Retinal pigment epithelial cell (primary cell): ENCODE measurements around the gene ZNHIT6.

Source experiments
- DNase-seq: peaks from one replicate; pipeline ENCODE4 v3.0.0-alpha.2; 2010; ENCODE audit warnings: low read depth
- H3K4me3 ChIP-seq: 2 replicates; pipeline ENCODE4 v1.5.1; 2011; ENCODE audit warnings: mild to moderate bottlenecking, low read length, control low read depth, moderate library complexity
- TF ChIP-seq, protein P1 (sequence below): conservative IDR thresholded peaks from 2 replicates; pipeline ENCODE4 v1.5.1; 2011; ENCODE audit warnings: low read depth, low read length, control low read depth, inconsistent platforms

The ZNHIT6 gene

DNA sequence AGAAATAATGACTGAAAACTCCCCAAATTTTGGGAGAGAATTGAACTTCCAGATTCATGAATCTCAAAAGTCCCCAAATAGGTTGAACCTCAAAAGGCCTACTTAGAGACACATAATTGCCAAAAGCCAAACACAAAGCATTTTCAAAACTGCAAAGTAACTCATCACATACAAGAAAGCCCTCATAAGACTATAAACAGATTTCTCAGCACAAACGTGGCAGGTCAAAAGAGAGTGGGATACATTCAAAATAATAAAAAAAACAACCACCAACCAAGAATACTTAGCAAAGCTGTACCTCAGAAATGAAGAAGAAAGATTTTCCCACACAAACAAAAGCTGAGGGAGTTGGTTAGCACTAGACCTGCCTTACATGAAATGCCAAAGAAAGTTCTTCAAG, 69.8 kb downstream of the ZNHIT6 start:
- DNase-seq = no peak
- TF ChIP-seq, protein P1, sequence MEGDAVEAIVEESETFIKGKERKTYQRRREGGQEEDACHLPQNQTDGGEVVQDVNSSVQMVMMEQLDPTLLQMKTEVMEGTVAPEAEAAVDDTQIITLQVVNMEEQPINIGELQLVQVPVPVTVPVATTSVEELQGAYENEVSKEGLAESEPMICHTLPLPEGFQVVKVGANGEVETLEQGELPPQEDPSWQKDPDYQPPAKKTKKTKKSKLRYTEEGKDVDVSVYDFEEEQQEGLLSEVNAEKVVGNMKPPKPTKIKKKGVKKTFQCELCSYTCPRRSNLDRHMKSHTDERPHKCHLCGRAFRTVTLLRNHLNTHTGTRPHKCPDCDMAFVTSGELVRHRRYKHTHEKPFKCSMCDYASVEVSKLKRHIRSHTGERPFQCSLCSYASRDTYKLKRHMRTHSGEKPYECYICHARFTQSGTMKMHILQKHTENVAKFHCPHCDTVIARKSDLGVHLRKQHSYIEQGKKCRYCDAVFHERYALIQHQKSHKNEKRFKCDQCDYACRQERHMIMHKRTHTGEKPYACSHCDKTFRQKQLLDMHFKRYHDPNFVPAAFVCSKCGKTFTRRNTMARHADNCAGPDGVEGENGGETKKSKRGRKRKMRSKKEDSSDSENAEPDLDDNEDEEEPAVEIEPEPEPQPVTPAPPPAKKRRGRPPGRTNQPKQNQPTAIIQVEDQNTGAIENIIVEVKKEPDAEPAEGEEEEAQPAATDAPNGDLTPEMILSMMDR = no peak
- H3K4me3 ChIP-seq = no peak overlapping the region

- H3K4me3 ChIP-seq = no peak overlapping the region
- TF ChIP-seq, protein P1 = no peak
- DNase-seq = no peak
Observed at GRCh38 chr1:85630493-85630892, 77.7 kb downstream of the ZNHIT6 start.

GRCh38 chr1:85629532-85629920, 78.7 kb downstream of the ZNHIT6 start:
- TF ChIP-seq, protein P1 = no peak
- no peak overlapping the region for H3K4me3 ChIP-seq
- no peak for DNase-seq

GRCh38 chr1:85628791-85629531, 79.3 kb downstream of the ZNHIT6 start:
- no peak for DNase-seq
- no peak overlapping the region for H3K4me3 ChIP-seq
- TF ChIP-seq, protein P1 = no peak

- DNase-seq = no peak
Observed at GRCh38 chr1:85626818-85627217, 81.4 kb downstream of the ZNHIT6 start.

GRCh38 chr1:85624361-85624760, 83.9 kb downstream of the ZNHIT6 start:
- DNase-seq = no peak
- H3K4me3 ChIP-seq = no peak overlapping the region
- TF ChIP-seq, protein P1 = no peak

More at GRCh38 chr1:85626818-85627217, 81.4 kb downstream of the ZNHIT6 start:
- no peak overlapping the region for H3K4me3 ChIP-seq
- TF ChIP-seq, protein P1 = no peak

- TF ChIP-seq, protein P1 = no peak
- no peak overlapping the region for H3K4me3 ChIP-seq
- no peak for DNase-seq
Observed at GRCh38 chr1:85623061-85623471, 85.2 kb downstream of the ZNHIT6 start.
